DND-41 (cell line): ENCODE measurements around the gene SLC4A7.
A peak's percentile ranks its signal among the peaks of the same experiment; 100 is the strongest.

Source experiments
- ATAC-seq: fragments of 200-7000 bp; cut with Tn5 transposase; 3 replicates; pipeline ENCODE4 v1.9.1; 2021; ENCODE audit warnings: low read depth; ENCODE audit not compliant: insufficient read depth
- DNase-seq: peaks from one replicate; pipeline ENCODE4 v3.0.0-alpha.2; 2020
- H2AFZ ChIP-seq: 2 replicates; pipeline ENCODE4 v1.6.0; 2012; ENCODE audit warnings: low read depth, low read length
- H3K27ac ChIP-seq: 2 replicates; pipeline ENCODE4 v1.5.1; 2012; ENCODE audit warnings: low read length, inconsistent platforms
- H3K27me3 ChIP-seq: fragments of 200-600 bp; sonication (generic); 2 replicates; pipeline ENCODE4 v1.6.0; 2012; ENCODE audit warnings: low read length, mild to moderate bottlenecking, inconsistent platforms; ENCODE audit not compliant: insufficient read depth, poor library complexity
- H3K36me3 ChIP-seq: 2 replicates; pipeline ENCODE4 v1.5.1; 2012; ENCODE audit warnings: low read length, inconsistent platforms; ENCODE audit not compliant: insufficient read depth
- H3K4me1 ChIP-seq: 2 replicates; pipeline ENCODE4 v1.5.1; 2012; ENCODE audit warnings: mild to moderate bottlenecking, low read length; ENCODE audit not compliant: insufficient read depth
- H3K4me2 ChIP-seq: 2 replicates; pipeline ENCODE4 v1.6.0; 2012; ENCODE audit warnings: mild to moderate bottlenecking, moderate library complexity, low read length, inconsistent platforms; ENCODE audit not compliant: insufficient read depth
- H3K4me3 ChIP-seq, 2 experiments: fragments of 200-600 bp in 1 of 2; shearing (Covaris generic) in 1 of 2; 2 replicates each; pipeline ENCODE4 v1.5.1; 2012 to 2016; ENCODE audit warnings: inconsistent platforms in 2 of 2, low read length in 2 of 2, mild to moderate bottlenecking in 2 of 2, low read depth in 1 of 2, moderate library complexity in 1 of 2
- H3K79me2 ChIP-seq: 2 replicates; pipeline ENCODE4 v1.6.0; 2012; ENCODE audit warnings: low read length, inconsistent platforms; ENCODE audit not compliant: insufficient read depth
- H3K9ac ChIP-seq: 2 replicates; pipeline ENCODE4 v1.6.0; 2012; ENCODE audit warnings: low read depth, mild to moderate bottlenecking, inconsistent platforms, low read length, moderate library complexity
- H3K9me3 ChIP-seq: 2 replicates; pipeline ENCODE4 v1.5.1; 2012; ENCODE audit warnings: low read length, moderate library complexity, mild to moderate bottlenecking, inconsistent platforms; ENCODE audit not compliant: insufficient read depth, severe bottlenecking
- H4K20me1 ChIP-seq: 2 replicates; pipeline ENCODE4 v1.6.0; 2012; ENCODE audit warnings: low read length; ENCODE audit not compliant: insufficient read depth
- EZH2 ChIP-seq: IDR thresholded peaks from 3 replicates; pipeline ENCODE4 v1.6.1; 2012; ENCODE audit warnings: borderline replicate concordance, low read depth, mild to moderate bottlenecking, moderate library complexity, low read length, inconsistent platforms; ENCODE audit not compliant: severe bottlenecking
- TF ChIP-seq, protein P1 (sequence below): IDR thresholded peaks from 2 replicates; pipeline ENCODE4 v1.5.1; 2012; ENCODE audit warnings: borderline replicate concordance, low read length, moderate library complexity, mild to moderate bottlenecking; ENCODE audit not compliant: poor library complexity, severe bottlenecking; ENCODE audit errors: extremely low read depth

Gene SLC4A7

DNA sequence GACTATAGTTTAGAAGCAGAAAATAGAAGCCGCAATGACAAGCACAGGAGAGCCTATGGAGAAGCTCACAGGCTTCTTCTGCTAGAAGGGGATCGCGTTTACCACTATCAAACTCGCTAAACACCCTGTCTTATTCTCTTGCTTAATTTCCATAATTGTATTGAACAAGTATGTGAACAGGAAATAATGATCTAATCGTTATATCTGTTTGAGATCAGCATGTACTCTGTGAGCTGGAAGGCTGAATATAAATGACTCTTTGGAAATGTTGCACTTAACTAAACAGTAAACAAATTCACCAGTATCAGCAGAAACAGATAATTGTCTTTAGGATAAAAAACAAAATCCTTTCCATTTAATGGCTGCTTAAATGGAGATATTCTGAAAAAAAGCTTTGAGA, 130.0 kb downstream of the SLC4A7 start:
- H3K4me3 ChIP-seq, result no peak overlapping the region
- H3K36me3 ChIP-seq, result no peaks in the 10 kb centered on the region
- no peak for TF ChIP-seq EZH2
- TF ChIP-seq, protein P1, sequence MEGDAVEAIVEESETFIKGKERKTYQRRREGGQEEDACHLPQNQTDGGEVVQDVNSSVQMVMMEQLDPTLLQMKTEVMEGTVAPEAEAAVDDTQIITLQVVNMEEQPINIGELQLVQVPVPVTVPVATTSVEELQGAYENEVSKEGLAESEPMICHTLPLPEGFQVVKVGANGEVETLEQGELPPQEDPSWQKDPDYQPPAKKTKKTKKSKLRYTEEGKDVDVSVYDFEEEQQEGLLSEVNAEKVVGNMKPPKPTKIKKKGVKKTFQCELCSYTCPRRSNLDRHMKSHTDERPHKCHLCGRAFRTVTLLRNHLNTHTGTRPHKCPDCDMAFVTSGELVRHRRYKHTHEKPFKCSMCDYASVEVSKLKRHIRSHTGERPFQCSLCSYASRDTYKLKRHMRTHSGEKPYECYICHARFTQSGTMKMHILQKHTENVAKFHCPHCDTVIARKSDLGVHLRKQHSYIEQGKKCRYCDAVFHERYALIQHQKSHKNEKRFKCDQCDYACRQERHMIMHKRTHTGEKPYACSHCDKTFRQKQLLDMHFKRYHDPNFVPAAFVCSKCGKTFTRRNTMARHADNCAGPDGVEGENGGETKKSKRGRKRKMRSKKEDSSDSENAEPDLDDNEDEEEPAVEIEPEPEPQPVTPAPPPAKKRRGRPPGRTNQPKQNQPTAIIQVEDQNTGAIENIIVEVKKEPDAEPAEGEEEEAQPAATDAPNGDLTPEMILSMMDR, result no peak
- H3K27ac ChIP-seq, result no peak overlapping the region
- H3K9me3 ChIP-seq, result no peaks in the 10 kb centered on the region
- no peaks in the 10 kb centered on the region for H4K20me1 ChIP-seq
- no peak overlapping the region for H3K4me2 ChIP-seq
- no peaks in the 10 kb centered on the region for H3K79me2 ChIP-seq
- no peaks in the 10 kb centered on the region for H3K27me3 ChIP-seq
- ATAC-seq (no peak), DNase-seq (no peak)
- no peak overlapping the region for H3K9ac ChIP-seq
- peaks cover 22% of the 10 kb centered on the region for H3K4me1 ChIP-seq
- H2AFZ ChIP-seq, result no peak overlapping the region

DNA sequence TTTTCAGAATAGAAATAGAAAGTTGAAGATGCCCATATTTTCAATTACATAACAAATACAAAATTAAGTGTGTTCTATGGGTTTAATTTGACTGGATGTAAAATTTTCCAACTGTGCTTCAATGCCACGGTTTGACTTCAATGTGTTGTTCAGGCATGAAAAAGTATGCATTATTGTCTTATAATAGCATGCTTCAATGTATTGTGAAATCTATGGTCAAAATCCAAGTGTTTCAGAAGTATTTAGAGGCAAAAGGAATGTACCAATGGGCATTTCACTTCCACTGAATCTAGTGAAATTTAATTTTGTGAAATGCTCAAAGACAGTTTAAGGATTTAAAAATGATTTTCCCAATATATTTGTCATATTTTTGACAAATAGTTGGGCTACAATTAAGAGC, 131.0 kb downstream of the SLC4A7 start:
- no peak overlapping the region for H3K4me3 ChIP-seq
- H3K4me2 ChIP-seq, result no peak overlapping the region

DNA sequence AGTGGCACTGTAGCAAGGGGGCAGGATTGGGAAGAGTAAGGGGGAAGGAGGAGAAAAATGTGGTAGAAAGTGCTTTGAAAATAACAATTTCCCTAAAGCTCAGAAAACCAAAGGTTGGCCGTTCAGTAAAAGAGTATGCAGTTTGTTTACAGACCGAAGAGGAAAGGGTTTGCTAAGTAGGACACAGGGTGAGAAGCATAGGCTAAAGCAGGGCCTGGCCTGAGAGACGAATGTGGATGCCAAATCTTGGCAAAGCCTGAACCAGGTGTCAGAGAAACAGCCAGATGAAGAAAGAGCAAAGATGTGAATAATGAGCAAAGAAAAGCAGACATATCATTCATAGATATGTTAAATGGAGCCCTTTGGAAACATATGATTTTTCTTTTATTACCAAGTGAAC, 132.1 kb downstream of the SLC4A7 start:
- Histone ChIP-seq H4K20me1 (no peaks in the 10 kb centered on the region), H3K27ac (no peak overlapping the region), H3K4me2 (no peak overlapping the region), H3K4me1 (peaks cover 11% of the 10 kb centered on the region), H3K27me3 (no peaks in the 10 kb centered on the region), H2AFZ (no peak overlapping the region), H3K36me3 (no peaks in the 10 kb centered on the region), H3K79me2 (no peaks in the 10 kb centered on the region), H3K9ac (no peak overlapping the region), H3K9me3 (no peaks in the 10 kb centered on the region), H3K4me3 (no peak overlapping the region)
- DNase-seq (no peak), ATAC-seq (no peak)
- no peak for TF ChIP-seq EZH2
- TF ChIP-seq, protein P1, result no peak

More for the DNA sequence above, 131.0 kb downstream of the SLC4A7 start:
- Histone ChIP-seq H3K4me1 (peaks cover 13% of the 10 kb centered on the region), H2AFZ (no peak overlapping the region), H3K9me3 (no peaks in the 10 kb centered on the region), H3K27me3 (no peaks in the 10 kb centered on the region), H3K9ac (no peak overlapping the region), H3K27ac (no peak overlapping the region), H4K20me1 (no peaks in the 10 kb centered on the region), H3K36me3 (no peaks in the 10 kb centered on the region), H3K79me2 (no peaks in the 10 kb centered on the region)
- DNase-seq (no peak), ATAC-seq (no peak)
- TF ChIP-seq EZH2, result no peak
- TF ChIP-seq, protein P1, result no peak

DNA sequence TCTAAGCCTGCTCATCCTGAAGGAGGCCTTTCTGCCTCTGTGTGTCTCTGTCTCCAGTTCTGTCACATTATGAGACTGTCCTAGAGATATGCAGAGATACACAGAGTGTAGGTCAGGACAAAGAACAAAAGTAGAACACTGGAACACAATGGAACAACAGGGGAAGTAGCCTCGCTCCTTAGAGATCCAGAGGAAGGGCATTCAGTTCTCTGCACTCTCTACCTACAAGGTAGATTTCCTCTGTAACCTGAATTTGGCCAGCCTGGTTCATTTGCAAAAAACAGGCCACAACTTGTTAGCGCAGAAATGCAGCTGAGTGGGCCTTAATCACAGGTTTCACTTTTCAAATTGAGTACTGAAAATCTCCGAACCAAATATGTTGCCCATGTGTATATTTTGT, 134.4 kb downstream of the SLC4A7 start:
- H3K4me1 ChIP-seq, result peaks cover 16% of the 10 kb centered on the region
- H3K27me3 ChIP-seq, result no peaks in the 10 kb centered on the region
- H2AFZ ChIP-seq, result peak overlapping the region; percentile 64
- peak; percentile 18; the same call in 1 of the 3 replicates for ATAC-seq
- peak overlapping the region; percentile 48 for H3K27ac ChIP-seq
- no peak overlapping the region for H3K9ac ChIP-seq
- H3K79me2 ChIP-seq, result no peaks in the 10 kb centered on the region
- DNase-seq, result peak; percentile 20
- no peaks in the 10 kb centered on the region for H4K20me1 ChIP-seq
- peak overlapping the region; percentile 28 for H3K4me2 ChIP-seq
- no peaks in the 10 kb centered on the region for H3K9me3 ChIP-seq
- H3K4me3 ChIP-seq, result no peak overlapping the region
- no peak for TF ChIP-seq EZH2
- TF ChIP-seq, protein P1, result no peak
- no peaks in the 10 kb centered on the region for H3K36me3 ChIP-seq
